WTC11 (cell line): ENCODE measurements around the gene SEMA6B. TPM values are rescaled to one million over a fixed set of nuclear protein-coding genes. Genes with fewer than 3 reads are reported as not detected.

ENCODE experiments used
- ATAC-seq: fragments of 200-7000 bp; cut with Tn5 transposase; 2 replicates; pipeline ENCODE4 v1.10.0; 2021; ENCODE audit warnings: mild to moderate bottlenecking, moderate library complexity
- CTCF ChIA-PET: fragments of 300-600 bp; sonication (Branson Sonifier 250); formaldehyde crosslinking; loops from one replicate; lab custom pipeline; 2021; ENCODE audit warnings: antibody characterized with exemption; lab: Charles Lee
- POLR2A ChIA-PET: fragments of 350-600 bp; sonication (Branson Sonifier 250); formaldehyde crosslinking; loops from one replicate; lab custom pipeline; 2021; ENCODE audit warnings: antibody characterized with exemption; lab: Charles Lee
- DNase-seq: peaks from one replicate; pipeline ENCODE4 v3.0.0; 2021; ENCODE audit warnings: low spot score
- H3K27ac Mint-ChIP-seq: 2 replicates; pipeline ENCODE4 v1.8.0; 2021; ENCODE audit warnings: mixed read lengths
- H3K27me3 Mint-ChIP-seq: 2 replicates; pipeline ENCODE4 v1.8.0; 2021; ENCODE audit warnings: low read depth, mild to moderate bottlenecking, moderate library complexity, mixed read lengths
- H3K36me3 Mint-ChIP-seq: 2 replicates; pipeline ENCODE4 v1.8.0; 2021; ENCODE audit warnings: mixed read lengths
- H3K4me1 Mint-ChIP-seq: 2 replicates; pipeline ENCODE4 v1.8.0; 2022; ENCODE audit warnings: mixed read lengths
- H3K4me3 Mint-ChIP-seq: 2 replicates; pipeline ENCODE4 v1.8.0; 2021; ENCODE audit warnings: mild to moderate bottlenecking, moderate library complexity, mixed read lengths
- H3K9me3 Mint-ChIP-seq: 2 replicates; pipeline ENCODE4 v1.8.0; 2021; ENCODE audit warnings: mixed read lengths
- EMX1 ChIP-seq: fragments of 250-450 bp; sonication (Bioruptor Pico); IDR thresholded peaks from 2 replicates; pipeline ENCODE4 v1.8.0; 2021; ENCODE audit warnings: mild to moderate bottlenecking
- GRHL2 ChIP-seq: fragments of 250-450 bp; sonication (Bioruptor Pico); IDR thresholded peaks from 2 replicates; pipeline ENCODE4 v1.8.0; 2022; ENCODE audit warnings: mild to moderate bottlenecking, moderate library complexity; ENCODE audit not compliant: insufficient replicate concordance, severe bottlenecking
- KAT7 ChIP-seq: sonication (generic); formaldehyde crosslinking; IDR thresholded peaks from 2 replicates; pipeline ENCODE4 v1.8.1; 2023; ENCODE audit warnings: missing genetic modification reagents, mild to moderate bottlenecking, borderline replicate concordance
- NFE2L1 ChIP-seq: sonication (generic); formaldehyde crosslinking; IDR thresholded peaks from 2 replicates; pipeline ENCODE4 v1.8.1; 2023; ENCODE audit warnings: missing genetic modification reagents
- NR2C2 ChIP-seq: sonication (generic); formaldehyde crosslinking; IDR thresholded peaks from 2 replicates; pipeline ENCODE4 v1.8.0; 2022; ENCODE audit warnings: mild to moderate bottlenecking, missing genetic modification reagents
- NR3C1 ChIP-seq: sonication (generic); formaldehyde crosslinking; conservative IDR thresholded peaks from 2 replicates; pipeline ENCODE4 v1.8.1; 2023; ENCODE audit warnings: low read depth, mild to moderate bottlenecking, missing genetic modification reagents
- RORB ChIP-seq: fragments of 250-450 bp; sonication (Bioruptor Pico); IDR thresholded peaks from 2 replicates; pipeline ENCODE4 v1.9.0; 2021; ENCODE audit warnings: mild to moderate bottlenecking
- SMAD4 ChIP-seq: sonication (generic); formaldehyde crosslinking; IDR thresholded peaks from 2 replicates; pipeline ENCODE4 v1.8.0; 2022; ENCODE audit warnings: mild to moderate bottlenecking, missing genetic modification reagents
- SP1 ChIP-seq: sonication (generic); formaldehyde crosslinking; conservative IDR thresholded peaks from 2 replicates; pipeline ENCODE4 v1.8.1; 2022; ENCODE audit warnings: missing genetic modification reagents
- TCF7 ChIP-seq: sonication (generic); formaldehyde crosslinking; IDR thresholded peaks from 2 replicates; pipeline ENCODE4 v1.8.0; 2022; ENCODE audit warnings: mild to moderate bottlenecking, low read depth, missing genetic modification reagents, moderate library complexity
- TP53 ChIP-seq: sonication (generic); formaldehyde crosslinking; IDR thresholded peaks from 2 replicates; pipeline ENCODE4 v1.8.1; 2023; ENCODE audit warnings: mild to moderate bottlenecking, missing genetic modification reagents
- ZBTB21 ChIP-seq: sonication (generic); formaldehyde crosslinking; IDR thresholded peaks from 2 replicates; pipeline ENCODE4 v1.8.1; 2023; ENCODE audit warnings: mild to moderate bottlenecking, missing genetic modification reagents, borderline replicate concordance
- total RNA-seq: library from RNA; stranded (reverse); gene quantifications from 3 replicates; pipeline ENCODE4 v1.2.3, GENCODE V29; 2021
- TF ChIP-seq, protein P1 (sequence below): sonication (generic); formaldehyde crosslinking; IDR thresholded peaks from 2 replicates; pipeline ENCODE4 v1.8.1; 2023; ENCODE audit warnings: mild to moderate bottlenecking, missing genetic modification reagents, moderate library complexity
- TF ChIP-seq, protein P2 (sequence below): sonication (generic); formaldehyde crosslinking; IDR thresholded peaks from 2 replicates; pipeline ENCODE4 v1.8.0; 2022; ENCODE audit warnings: missing genetic modification reagents
- TF ChIP-seq, protein P3 (sequence below): sonication (generic); formaldehyde crosslinking; IDR thresholded peaks from 2 replicates; pipeline ENCODE4 v1.8.1; 2022; ENCODE audit warnings: low read depth, missing genetic modification reagents, borderline replicate concordance
- TF ChIP-seq, protein P4 (sequence below): sonication (generic); formaldehyde crosslinking; conservative IDR thresholded peaks from 2 replicates; pipeline ENCODE4 v1.8.1; 2023; ENCODE audit warnings: mild to moderate bottlenecking, low read depth, missing genetic modification reagents, moderate library complexity
- TF ChIP-seq, protein P5 (sequence below): sonication (generic); formaldehyde crosslinking; IDR thresholded peaks from 2 replicates; pipeline ENCODE4 v1.8.0; 2022; ENCODE audit warnings: mild to moderate bottlenecking, missing genetic modification reagents
- TF ChIP-seq, protein P6 (sequence below): fragments of 250-450 bp; sonication (Bioruptor Pico); IDR thresholded peaks from 2 replicates; pipeline ENCODE4 v1.9.0; 2021; ENCODE audit warnings: mild to moderate bottlenecking
- TF ChIP-seq, protein P7 (sequence below): sonication (generic); formaldehyde crosslinking; IDR thresholded peaks from 2 replicates; pipeline ENCODE4 v1.8.0; 2023; ENCODE audit warnings: missing genetic modification reagents
- TF ChIP-seq, protein P8 (sequence below): sonication (generic); formaldehyde crosslinking; IDR thresholded peaks from 2 replicates; pipeline ENCODE4 v1.8.1; 2022; ENCODE audit warnings: mild to moderate bottlenecking, moderate library complexity, missing genetic modification reagents

The SEMA6B gene
- total RNA-seq, 1 experiment from 2014 or later: 45.1 TPM

DNA sequence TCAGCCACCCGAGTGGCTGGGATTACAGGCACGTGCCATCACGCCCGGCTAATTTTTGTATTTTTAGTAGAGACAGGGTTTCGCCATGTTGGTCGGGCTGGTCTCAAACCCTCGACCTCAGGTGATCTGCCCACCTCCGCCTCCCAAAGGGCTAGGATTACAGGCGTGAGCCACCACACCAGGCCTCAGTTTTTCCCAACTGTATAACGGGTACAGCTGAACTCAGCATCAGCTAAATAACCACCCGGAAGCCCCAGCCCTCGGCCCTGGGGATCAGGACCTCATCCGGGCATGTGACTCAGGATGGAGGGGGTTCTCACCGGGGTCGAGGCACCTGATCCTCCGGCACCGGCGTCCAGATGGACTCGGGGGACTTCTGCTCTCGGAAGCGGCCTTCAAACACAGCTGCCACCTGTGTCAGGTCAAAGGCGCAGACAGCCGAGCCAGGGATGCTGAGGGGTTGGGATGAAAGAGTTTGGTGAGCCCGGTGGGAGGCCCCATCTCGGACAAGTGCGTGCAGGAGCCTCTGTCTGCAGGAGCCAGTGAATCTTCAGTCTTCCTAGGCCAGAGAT is 8.9 kb downstream of the SEMA6B start:
- Mint-ChIP-seq H3K27me3 (no peaks in the 10 kb centered on the region), H3K36me3 (peaks cover 44% of the 10 kb centered on the region), H3K9me3 (no peaks in the 10 kb centered on the region), H3K4me3 (no peak overlapping the region), H3K4me1 (no peaks in the 10 kb centered on the region)
- DNase-seq (no peak), ATAC-seq (no peak)
- CTCF ChIA-PET: no interaction called here
- POLR2A ChIA-PET: no interaction called here
- TF ChIP-seq KAT7 (CRISPR knock-in tag) (no peak), RORB (no peak), NR2C2 (CRISPR knock-in tag) (no peak)
- TF ChIP-seq, all 79 proteins: peak for 0
- no peak overlapping the region for H3K27ac Mint-ChIP-seq

DNA sequence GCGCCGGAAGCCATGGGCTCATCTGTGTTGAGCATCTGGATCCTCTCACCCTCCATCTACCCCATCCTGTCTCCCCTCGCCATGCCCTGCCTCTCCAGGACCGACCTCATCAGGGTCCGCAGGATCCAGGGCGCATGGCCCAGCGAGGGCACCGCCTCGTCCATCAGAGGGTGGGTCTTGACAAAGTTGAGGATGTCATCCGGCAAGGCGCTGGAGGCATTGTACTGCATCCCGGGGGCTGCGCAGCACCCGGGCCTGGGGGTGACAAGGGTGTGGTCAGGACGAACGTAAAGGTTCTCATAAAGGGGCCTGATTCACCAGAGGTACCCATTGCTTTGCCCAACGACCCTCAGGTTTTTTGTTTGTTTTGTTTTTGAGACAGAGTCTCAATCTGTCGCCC is 9.5 kb downstream of the SEMA6B start:
- ChIA-PET POLR2A (interaction anchor here (0.6 kb wide), 1 partner anchor 259 kb away, joined by 5 read pairs; no protein-coding TSS in a partner anchor), CTCF (no interaction called here)
- H3K36me3 Mint-ChIP-seq: peaks cover 43% of the 10 kb centered on the region
- no peaks in the 10 kb centered on the region for H3K4me1 Mint-ChIP-seq
- H3K9me3 Mint-ChIP-seq: no peaks in the 10 kb centered on the region
- H3K27me3 Mint-ChIP-seq: no peaks in the 10 kb centered on the region
- no peak overlapping the region for H3K4me3 Mint-ChIP-seq
- no peak overlapping the region for H3K27ac Mint-ChIP-seq
- TF ChIP-seq, protein P1, sequence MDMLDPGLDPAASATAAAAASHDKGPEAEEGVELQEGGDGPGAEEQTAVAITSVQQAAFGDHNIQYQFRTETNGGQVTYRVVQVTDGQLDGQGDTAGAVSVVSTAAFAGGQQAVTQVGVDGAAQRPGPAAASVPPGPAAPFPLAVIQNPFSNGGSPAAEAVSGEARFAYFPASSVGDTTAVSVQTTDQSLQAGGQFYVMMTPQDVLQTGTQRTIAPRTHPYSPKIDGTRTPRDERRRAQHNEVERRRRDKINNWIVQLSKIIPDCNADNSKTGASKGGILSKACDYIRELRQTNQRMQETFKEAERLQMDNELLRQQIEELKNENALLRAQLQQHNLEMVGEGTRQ (CRISPR knock-in tag): no peak
- TF ChIP-seq, protein P2, sequence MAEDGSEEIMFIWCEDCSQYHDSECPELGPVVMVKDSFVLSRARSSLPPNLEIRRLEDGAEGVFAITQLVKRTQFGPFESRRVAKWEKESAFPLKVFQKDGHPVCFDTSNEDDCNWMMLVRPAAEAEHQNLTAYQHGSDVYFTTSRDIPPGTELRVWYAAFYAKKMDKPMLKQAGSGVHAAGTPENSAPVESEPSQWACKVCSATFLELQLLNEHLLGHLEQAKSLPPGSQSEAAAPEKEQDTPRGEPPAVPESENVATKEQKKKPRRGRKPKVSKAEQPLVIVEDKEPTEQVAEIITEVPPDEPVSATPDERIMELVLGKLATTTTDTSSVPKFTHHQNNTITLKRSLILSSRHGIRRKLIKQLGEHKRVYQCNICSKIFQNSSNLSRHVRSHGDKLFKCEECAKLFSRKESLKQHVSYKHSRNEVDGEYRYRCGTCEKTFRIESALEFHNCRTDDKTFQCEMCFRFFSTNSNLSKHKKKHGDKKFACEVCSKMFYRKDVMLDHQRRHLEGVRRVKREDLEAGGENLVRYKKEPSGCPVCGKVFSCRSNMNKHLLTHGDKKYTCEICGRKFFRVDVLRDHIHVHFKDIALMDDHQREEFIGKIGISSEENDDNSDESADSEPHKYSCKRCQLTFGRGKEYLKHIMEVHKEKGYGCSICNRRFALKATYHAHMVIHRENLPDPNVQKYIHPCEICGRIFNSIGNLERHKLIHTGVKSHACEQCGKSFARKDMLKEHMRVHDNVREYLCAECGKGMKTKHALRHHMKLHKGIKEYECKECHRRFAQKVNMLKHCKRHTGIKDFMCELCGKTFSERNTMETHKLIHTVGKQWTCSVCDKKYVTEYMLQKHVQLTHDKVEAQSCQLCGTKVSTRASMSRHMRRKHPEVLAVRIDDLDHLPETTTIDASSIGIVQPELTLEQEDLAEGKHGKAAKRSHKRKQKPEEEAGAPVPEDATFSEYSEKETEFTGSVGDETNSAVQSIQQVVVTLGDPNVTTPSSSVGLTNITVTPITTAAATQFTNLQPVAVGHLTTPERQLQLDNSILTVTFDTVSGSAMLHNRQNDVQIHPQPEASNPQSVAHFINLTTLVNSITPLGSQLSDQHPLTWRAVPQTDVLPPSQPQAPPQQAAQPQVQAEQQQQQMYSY (CRISPR knock-in tag): no peak
- TF ChIP-seq NFE2L1 (no peak), GRHL2 (no peak), SP1 (no peak), TCF7 (no peak)
- TF ChIP-seq, protein P3, sequence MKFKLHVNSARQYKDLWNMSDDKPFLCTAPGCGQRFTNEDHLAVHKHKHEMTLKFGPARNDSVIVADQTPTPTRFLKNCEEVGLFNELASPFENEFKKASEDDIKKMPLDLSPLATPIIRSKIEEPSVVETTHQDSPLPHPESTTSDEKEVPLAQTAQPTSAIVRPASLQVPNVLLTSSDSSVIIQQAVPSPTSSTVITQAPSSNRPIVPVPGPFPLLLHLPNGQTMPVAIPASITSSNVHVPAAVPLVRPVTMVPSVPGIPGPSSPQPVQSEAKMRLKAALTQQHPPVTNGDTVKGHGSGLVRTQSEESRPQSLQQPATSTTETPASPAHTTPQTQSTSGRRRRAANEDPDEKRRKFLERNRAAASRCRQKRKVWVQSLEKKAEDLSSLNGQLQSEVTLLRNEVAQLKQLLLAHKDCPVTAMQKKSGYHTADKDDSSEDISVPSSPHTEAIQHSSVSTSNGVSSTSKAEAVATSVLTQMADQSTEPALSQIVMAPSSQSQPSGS: no peak
- TF ChIP-seq, protein P4, sequence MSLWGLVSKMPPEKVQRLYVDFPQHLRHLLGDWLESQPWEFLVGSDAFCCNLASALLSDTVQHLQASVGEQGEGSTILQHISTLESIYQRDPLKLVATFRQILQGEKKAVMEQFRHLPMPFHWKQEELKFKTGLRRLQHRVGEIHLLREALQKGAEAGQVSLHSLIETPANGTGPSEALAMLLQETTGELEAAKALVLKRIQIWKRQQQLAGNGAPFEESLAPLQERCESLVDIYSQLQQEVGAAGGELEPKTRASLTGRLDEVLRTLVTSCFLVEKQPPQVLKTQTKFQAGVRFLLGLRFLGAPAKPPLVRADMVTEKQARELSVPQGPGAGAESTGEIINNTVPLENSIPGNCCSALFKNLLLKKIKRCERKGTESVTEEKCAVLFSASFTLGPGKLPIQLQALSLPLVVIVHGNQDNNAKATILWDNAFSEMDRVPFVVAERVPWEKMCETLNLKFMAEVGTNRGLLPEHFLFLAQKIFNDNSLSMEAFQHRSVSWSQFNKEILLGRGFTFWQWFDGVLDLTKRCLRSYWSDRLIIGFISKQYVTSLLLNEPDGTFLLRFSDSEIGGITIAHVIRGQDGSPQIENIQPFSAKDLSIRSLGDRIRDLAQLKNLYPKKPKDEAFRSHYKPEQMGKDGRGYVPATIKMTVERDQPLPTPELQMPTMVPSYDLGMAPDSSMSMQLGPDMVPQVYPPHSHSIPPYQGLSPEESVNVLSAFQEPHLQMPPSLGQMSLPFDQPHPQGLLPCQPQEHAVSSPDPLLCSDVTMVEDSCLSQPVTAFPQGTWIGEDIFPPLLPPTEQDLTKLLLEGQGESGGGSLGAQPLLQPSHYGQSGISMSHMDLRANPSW (CRISPR knock-in tag): no peak
- ATAC-seq: no peak
- no peak for DNase-seq

DNA sequence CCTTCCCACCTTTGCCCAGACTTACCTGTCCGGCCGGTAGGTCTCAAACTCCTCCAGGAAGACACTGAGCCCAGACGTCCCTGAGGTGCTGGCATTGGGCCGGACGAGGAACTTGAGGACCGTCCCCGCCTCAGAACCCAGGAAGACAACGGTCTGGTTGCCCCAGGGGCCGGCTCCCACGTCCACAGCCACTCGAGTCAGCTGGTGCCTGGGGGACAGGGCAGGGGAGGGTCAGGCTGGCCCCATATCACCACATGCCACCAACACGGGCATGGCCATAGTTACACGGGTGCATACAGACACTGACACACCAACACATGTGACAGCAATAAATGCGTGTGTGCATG is 11.3 kb downstream of the SEMA6B start:
- Mint-ChIP-seq H3K27ac (no peak overlapping the region), H3K27me3 (no peaks in the 10 kb centered on the region), H3K4me3 (no peak overlapping the region), H3K36me3 (peaks cover 26% of the 10 kb centered on the region), H3K4me1 (no peaks in the 10 kb centered on the region), H3K9me3 (no peaks in the 10 kb centered on the region)
- ChIA-PET POLR2A (no interaction called here), CTCF (interaction anchor here (1.2 to 2.7 kb wide), 6 partner anchors 10 to 77 kb away, joined by 3 to 17 read pairs (median 6); partner anchors contain the start of gene HDGFL2)
- ATAC-seq (no peak), DNase-seq (no peak)
- TF ChIP-seq, protein P5, sequence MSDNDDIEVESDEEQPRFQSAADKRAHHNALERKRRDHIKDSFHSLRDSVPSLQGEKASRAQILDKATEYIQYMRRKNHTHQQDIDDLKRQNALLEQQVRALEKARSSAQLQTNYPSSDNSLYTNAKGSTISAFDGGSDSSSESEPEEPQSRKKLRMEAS (CRISPR knock-in tag): no peak
- TF ChIP-seq EMX1 (no peak), SMAD4 (CRISPR knock-in tag) (no peak), ZBTB21 (no peak), TP53 (CRISPR knock-in tag) (no peak), GRHL2 (no peak), SP1 (no peak), NR3C1 (CRISPR knock-in tag) (no peak)
- TF ChIP-seq, protein P6, sequence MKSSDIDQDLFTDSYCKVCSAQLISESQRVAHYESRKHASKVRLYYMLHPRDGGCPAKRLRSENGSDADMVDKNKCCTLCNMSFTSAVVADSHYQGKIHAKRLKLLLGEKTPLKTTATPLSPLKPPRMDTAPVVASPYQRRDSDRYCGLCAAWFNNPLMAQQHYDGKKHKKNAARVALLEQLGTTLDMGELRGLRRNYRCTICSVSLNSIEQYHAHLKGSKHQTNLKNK: no peak
- TF ChIP-seq, protein P7, sequence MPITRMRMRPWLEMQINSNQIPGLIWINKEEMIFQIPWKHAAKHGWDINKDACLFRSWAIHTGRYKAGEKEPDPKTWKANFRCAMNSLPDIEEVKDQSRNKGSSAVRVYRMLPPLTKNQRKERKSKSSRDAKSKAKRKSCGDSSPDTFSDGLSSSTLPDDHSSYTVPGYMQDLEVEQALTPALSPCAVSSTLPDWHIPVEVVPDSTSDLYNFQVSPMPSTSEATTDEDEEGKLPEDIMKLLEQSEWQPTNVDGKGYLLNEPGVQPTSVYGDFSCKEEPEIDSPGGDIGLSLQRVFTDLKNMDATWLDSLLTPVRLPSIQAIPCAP (CRISPR knock-in tag): no peak
- TF ChIP-seq, protein P8, sequence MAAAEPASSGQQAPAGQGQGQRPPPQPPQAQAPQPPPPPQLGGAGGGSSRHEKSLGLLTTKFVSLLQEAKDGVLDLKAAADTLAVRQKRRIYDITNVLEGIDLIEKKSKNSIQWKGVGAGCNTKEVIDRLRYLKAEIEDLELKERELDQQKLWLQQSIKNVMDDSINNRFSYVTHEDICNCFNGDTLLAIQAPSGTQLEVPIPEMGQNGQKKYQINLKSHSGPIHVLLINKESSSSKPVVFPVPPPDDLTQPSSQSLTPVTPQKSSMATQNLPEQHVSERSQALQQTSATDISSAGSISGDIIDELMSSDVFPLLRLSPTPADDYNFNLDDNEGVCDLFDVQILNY (CRISPR knock-in tag): no peak
